Breast epithelium (tissue), 4 donors: ENCODE data around the gene CIB4. TPM values are rescaled to one million over a fixed set of nuclear protein-coding genes. Genes with fewer than 3 reads are reported as not detected.

Experiments
- DNase-seq, 2 donors: peaks; one replicate each; pipeline ENCODE4 v3.0.0-alpha.2; 2019; ENCODE audit warnings: low spot score in 2 of 2
- H3K27ac ChIP-seq, 2 donors: fragments of 200-600 bp; sonication (generic) in 1 of 2; one replicate each; pipeline ENCODE4 v1.5.1; 2016 to 2019; ENCODE audit warnings: mild to moderate bottlenecking in 1 of 2
- H3K27me3 ChIP-seq, 2 donors: fragments of 200-600 bp; sonication (generic) in 1 of 2; one replicate each; pipeline versions ENCODE4 v1.5.1 to v1.6.0; 2017 to 2019; ENCODE audit warnings: control low read depth in 1 of 2, mild to moderate bottlenecking in 1 of 2
- H3K36me3 ChIP-seq: fragments of 200-600 bp; one replicate; pipeline ENCODE4 v1.5.1; 2019
- H3K4me1 ChIP-seq, 2 donors: fragments of 200-600 bp; sonication (generic); one replicate each; pipeline ENCODE4 v1.5.1; 2016 to 2019; ENCODE audit warnings: control low read depth in 1 of 2
- H3K4me3 ChIP-seq, 3 donors: fragments of 200-600 bp; sonication (generic); 1 replicate in 2 of 3; 2 replicates in 1 of 3; pipeline ENCODE4 v1.5.1; 2016 to 2019; ENCODE audit warnings: mild to moderate bottlenecking in 3 of 3, moderate library complexity in 2 of 3
- H3K9me3 ChIP-seq, 2 donors: fragments of 200-600 bp; sonication (generic) in 1 of 2; one replicate each; pipeline ENCODE4 v1.5.1; 2016 to 2019; ENCODE audit warnings: control low read depth in 1 of 2
- POLR2A ChIP-seq: fragments of 450-650 bp; IDR thresholded peaks from one replicate; pipeline ENCODE4 v1.6.1; 2016; ENCODE audit warnings: antibody characterized with exemption, mild to moderate bottlenecking, moderate library complexity
- POLR2AphosphoS5 ChIP-seq, 3 donors: sonication (generic); formaldehyde crosslinking; IDR thresholded peaks; one replicate each; pipeline ENCODE4 v1.6.1; 2017; ENCODE audit warnings: antibody characterized with exemption in 3 of 3
- intact Hi-C: fragments of 100-400 bp; cut with DNase I; formaldehyde crosslinking; loops from one replicate; pipeline ENCODE4 v1.15.1; 2023; ENCODE audit warnings: low total_unique reads
- total RNA-seq, 3 donors: library from RNA; depleted of rRNA; stranded (reverse); fragments of >200 nt; gene quantifications; one replicate each; pipeline ENCODE4 v1.1.0, GENCODE V29; 2016
- TF ChIP-seq, protein P1 (sequence below), 3 donors: fragments of 450-650 bp; IDR thresholded peaks; one replicate each; pipeline ENCODE4 v1.5.1; 2016 to 2017; ENCODE audit warnings: antibody characterized with exemption in 3 of 3, mild to moderate bottlenecking in 3 of 3, moderate library complexity in 3 of 3

Gene CIB4
- total RNA-seq, 3 donors from 2014 or later: not detected

GRCh38 chr2:26637811-26638310, 3.3 kb downstream of the CIB4 start:
- Histone ChIP-seq H3K4me1 (no peaks in the 10 kb centered on the region), H3K9me3 (no peaks in the 10 kb centered on the region), H3K27me3 (no peaks in the 10 kb centered on the region), H3K36me3 (no peaks in the 10 kb centered on the region), H3K4me3 (no peak overlapping the region), H3K27ac (no peak overlapping the region)
- TF ChIP-seq POLR2AphosphoS5 (IDR thresholded peaks at IDR 0.05) (no peak), POLR2A (no peak)
- TF ChIP-seq, protein P1, sequence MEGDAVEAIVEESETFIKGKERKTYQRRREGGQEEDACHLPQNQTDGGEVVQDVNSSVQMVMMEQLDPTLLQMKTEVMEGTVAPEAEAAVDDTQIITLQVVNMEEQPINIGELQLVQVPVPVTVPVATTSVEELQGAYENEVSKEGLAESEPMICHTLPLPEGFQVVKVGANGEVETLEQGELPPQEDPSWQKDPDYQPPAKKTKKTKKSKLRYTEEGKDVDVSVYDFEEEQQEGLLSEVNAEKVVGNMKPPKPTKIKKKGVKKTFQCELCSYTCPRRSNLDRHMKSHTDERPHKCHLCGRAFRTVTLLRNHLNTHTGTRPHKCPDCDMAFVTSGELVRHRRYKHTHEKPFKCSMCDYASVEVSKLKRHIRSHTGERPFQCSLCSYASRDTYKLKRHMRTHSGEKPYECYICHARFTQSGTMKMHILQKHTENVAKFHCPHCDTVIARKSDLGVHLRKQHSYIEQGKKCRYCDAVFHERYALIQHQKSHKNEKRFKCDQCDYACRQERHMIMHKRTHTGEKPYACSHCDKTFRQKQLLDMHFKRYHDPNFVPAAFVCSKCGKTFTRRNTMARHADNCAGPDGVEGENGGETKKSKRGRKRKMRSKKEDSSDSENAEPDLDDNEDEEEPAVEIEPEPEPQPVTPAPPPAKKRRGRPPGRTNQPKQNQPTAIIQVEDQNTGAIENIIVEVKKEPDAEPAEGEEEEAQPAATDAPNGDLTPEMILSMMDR (IDR thresholded peaks at IDR 0.05): no peak
- intact Hi-C loops: no loop called here
- DNase-seq: no peak

DNA sequence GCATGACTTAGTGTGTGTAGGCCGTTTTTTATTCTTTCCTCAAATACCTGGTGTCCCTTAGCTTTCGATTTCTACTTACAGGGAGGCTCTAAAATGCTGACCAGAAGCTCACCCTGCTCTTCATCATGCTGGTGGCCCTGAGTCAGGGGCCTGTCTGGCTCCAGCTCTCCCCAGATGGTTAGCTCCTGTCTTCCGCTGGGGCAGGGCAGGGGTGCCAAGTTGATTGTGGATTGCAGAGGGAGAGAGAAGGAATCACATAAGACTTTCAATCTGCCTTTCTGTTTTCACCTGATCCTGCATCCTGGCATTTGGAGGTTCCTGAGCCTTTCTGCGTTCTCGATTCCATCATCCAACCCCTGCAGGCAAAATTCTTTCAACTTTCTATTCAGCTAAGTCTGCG, 4.2 kb downstream of the CIB4 start:
- Histone ChIP-seq H3K9me3 (no peaks in the 10 kb centered on the region), H3K4me3 (no peak overlapping the region), H3K27me3 (no peaks in the 10 kb centered on the region), H3K36me3 (no peaks in the 10 kb centered on the region), H3K4me1 (no peaks in the 10 kb centered on the region), H3K27ac (no peak overlapping the region)
- TF ChIP-seq, protein P1 (IDR thresholded peaks at IDR 0.05): no peak
- TF ChIP-seq POLR2AphosphoS5 (IDR thresholded peaks at IDR 0.05): no peak
- no peak for TF ChIP-seq POLR2A
- no peak for DNase-seq
- intact Hi-C loops: no loop called here

DNA sequence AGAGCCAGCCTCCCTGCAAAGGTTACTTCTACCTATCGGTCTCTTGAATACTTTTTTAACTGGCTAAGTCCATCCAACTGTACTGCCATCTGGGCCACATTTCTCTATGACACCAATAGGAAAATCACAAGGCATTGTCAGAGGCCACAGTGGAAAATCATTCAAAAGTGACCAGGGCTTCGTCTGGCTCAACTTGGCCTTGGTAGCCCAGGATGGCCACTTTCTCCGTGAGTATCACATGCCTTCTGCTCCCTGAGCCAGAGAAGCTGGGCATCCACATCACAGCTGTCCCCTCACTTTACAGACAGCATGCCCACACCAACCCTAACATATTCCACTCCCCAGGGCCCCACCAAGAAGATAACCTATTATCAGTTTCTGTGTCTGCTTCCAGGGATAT, 5.8 kb downstream of the CIB4 start:
- H3K27ac ChIP-seq: no peak overlapping the region
- H3K4me3 ChIP-seq: no peak overlapping the region
- TF ChIP-seq, protein P1 (IDR thresholded peaks at IDR 0.05): no peak
- TF ChIP-seq POLR2A: no peak
- TF ChIP-seq POLR2AphosphoS5 (IDR thresholded peaks at IDR 0.05): no peak
- H3K4me1 ChIP-seq: no peaks in the 10 kb centered on the region
- H3K27me3 ChIP-seq: no peaks in the 10 kb centered on the region
- no peaks in the 10 kb centered on the region for H3K9me3 ChIP-seq
- intact Hi-C loops: no loop called here
- DNase-seq: no peak
- H3K36me3 ChIP-seq: no peaks in the 10 kb centered on the region

GRCh38 chr2:26634636-26635230, 6.4 kb downstream of the CIB4 start:
- no peak overlapping the region for H3K27ac ChIP-seq
- H3K9me3 ChIP-seq: no peaks in the 10 kb centered on the region
- DNase-seq: no peak
- intact Hi-C loops: no loop called here
- TF ChIP-seq POLR2AphosphoS5 (IDR thresholded peaks at IDR 0.05): no peak
- TF ChIP-seq, protein P1 (IDR thresholded peaks at IDR 0.05): no peak
- TF ChIP-seq POLR2A: no peak
- no peak overlapping the region for H3K4me3 ChIP-seq
- H3K4me1 ChIP-seq: no peaks in the 10 kb centered on the region
- H3K27me3 ChIP-seq: no peaks in the 10 kb centered on the region
- no peaks in the 10 kb centered on the region for H3K36me3 ChIP-seq

DNA sequence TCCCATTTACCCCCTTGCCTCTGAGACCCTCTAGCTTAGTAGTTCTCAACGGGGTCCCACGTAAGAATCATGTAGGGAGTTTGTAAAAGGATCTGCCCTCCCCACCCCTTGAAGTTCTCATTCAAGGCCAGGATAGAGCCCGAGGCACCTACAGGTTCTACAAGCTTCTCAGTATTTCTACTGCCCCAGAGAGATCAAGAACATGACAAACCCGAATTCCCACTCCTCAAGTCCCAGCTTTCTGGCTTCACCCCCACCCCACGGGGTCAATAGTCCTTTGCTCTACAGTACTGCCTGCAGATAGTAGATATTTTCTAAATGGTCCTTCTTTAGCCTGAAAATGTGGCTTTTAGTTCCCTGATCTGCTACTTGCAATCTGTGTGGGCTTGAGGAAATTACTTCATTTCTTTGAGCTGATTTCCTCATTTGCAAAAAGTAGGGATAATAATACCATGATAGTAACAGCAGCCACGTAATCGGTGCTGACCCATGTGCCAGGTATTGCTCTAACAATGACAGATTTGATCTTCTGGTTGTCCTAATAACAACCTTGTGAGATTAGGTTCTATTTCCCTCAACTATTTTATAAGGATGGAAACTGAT, 7.1 kb downstream of the CIB4 start:
- H3K4me3 ChIP-seq: no peak overlapping the region
- no peak overlapping the region for H3K27ac ChIP-seq
- no peak for DNase-seq
- H3K27me3 ChIP-seq: no peaks in the 10 kb centered on the region
- intact Hi-C loops: no loop called here
- H3K9me3 ChIP-seq: no peaks in the 10 kb centered on the region
- H3K36me3 ChIP-seq: no peaks in the 10 kb centered on the region
- H3K4me1 ChIP-seq: no peaks in the 10 kb centered on the region
- TF ChIP-seq POLR2A: no peak
- TF ChIP-seq POLR2AphosphoS5 (IDR thresholded peaks at IDR 0.05): no peak
- TF ChIP-seq, protein P1 (IDR thresholded peaks at IDR 0.05): no peak
